ENCODE results near the gene TRAPPC3. TPM values are rescaled to one million over a fixed set of nuclear protein-coding genes. Genes with fewer than 3 reads are reported as not detected.
A peak's percentile ranks its signal among the peaks of the same experiment; 100 is the strongest.

Gene TRAPPC3
- total and polyA plus RNA-seq, 4 donors, result 59.7 to 83.4 (median 80.9) TPM

GRCh38 chr1:36177589-36178431, 28.5 kb upstream of the TRAPPC3 start:
- no peak for DNase-seq (ENCODE audit: low read depth in 4 of 6, low spot score in 6 of 6)
- no peaks in the 10 kb centered on the region for H3K9me3 ChIP-seq (ENCODE audit: control insufficient read depth, insufficient read depth, low read length)
- H3K27ac ChIP-seq (ENCODE audit: low read depth, low read length), result no peak overlapping the region
- 75% methylated on average over 23 of the region's 33 CpGs for WGBS (ENCODE audit: insufficient coverage)
- no peak overlapping the region for H3K4me3 ChIP-seq (ENCODE audit: low read depth, low read length)
- no peaks in the 10 kb centered on the region for H3K27me3 ChIP-seq (ENCODE audit: control insufficient read depth, insufficient read depth, low read length)
- peaks cover 87% of the 10 kb centered on the region for H3K36me3 ChIP-seq (ENCODE audit: control insufficient read depth, insufficient read depth, low read length)
- H3K4me1 ChIP-seq (ENCODE audit: control insufficient read depth, insufficient read depth, low read length), result peaks cover 14% of the 10 kb centered on the region

- Histone ChIP-seq H3K4me1 (ENCODE audit: control insufficient read depth, insufficient read depth, low read length) (peaks cover 14% of the 10 kb centered on the region), H3K36me3 (ENCODE audit: control insufficient read depth, insufficient read depth, low read length) (peaks cover 96% of the 10 kb centered on the region), H3K4me3 (ENCODE audit: low read depth, low read length) (no peak overlapping the region), H3K27me3 (ENCODE audit: control insufficient read depth, insufficient read depth, low read length) (no peaks in the 10 kb centered on the region), H3K9me3 (ENCODE audit: control insufficient read depth, insufficient read depth, low read length) (no peaks in the 10 kb centered on the region), H3K27ac (ENCODE audit: low read depth, low read length) (no peak overlapping the region)
- WGBS (ENCODE audit: insufficient coverage), result 61% methylated on average over 72 of the region's 76 CpGs
- DNase-seq (ENCODE audit: low read depth in 4 of 6, low spot score in 6 of 6), result no peak
Observed at GRCh38 chr1:36176106-36176949, 27.0 kb upstream of the TRAPPC3 start.

- no peak overlapping the region for H3K4me3 ChIP-seq (ENCODE audit: low read depth, low read length)
- peak in 2 of 6 donors; percentile 67 to 69 for DNase-seq (ENCODE audit: low read depth in 4 of 6, low spot score in 6 of 6)
- H3K4me1 ChIP-seq (ENCODE audit: control insufficient read depth, insufficient read depth, low read length), result peaks cover 14% of the 10 kb centered on the region
Observed at GRCh38 chr1:36175137-36176095, 26.1 kb upstream of the TRAPPC3 start.

GRCh38 chr1:36174713-36175112, 25.4 kb upstream of the TRAPPC3 start:
- Histone ChIP-seq H3K4me3 (ENCODE audit: low read depth, low read length) (no peak overlapping the region), H3K9me3 (ENCODE audit: control insufficient read depth, insufficient read depth, low read length) (no peaks in the 10 kb centered on the region), H3K27ac (ENCODE audit: low read depth, low read length) (no peak overlapping the region), H3K4me1 (ENCODE audit: control insufficient read depth, insufficient read depth, low read length) (peaks cover 14% of the 10 kb centered on the region), H3K27me3 (ENCODE audit: control insufficient read depth, insufficient read depth, low read length) (no peaks in the 10 kb centered on the region), H3K36me3 (ENCODE audit: control insufficient read depth, insufficient read depth, low read length) (peaks cover 92% of the 10 kb centered on the region)
- WGBS (ENCODE audit: insufficient coverage), result 61% methylated on average over 11 of the region's 11 CpGs
- DNase-seq (ENCODE audit: low read depth in 4 of 6, low spot score in 6 of 6), result no peak

More at GRCh38 chr1:36175137-36176095, 26.1 kb upstream of the TRAPPC3 start:
- H3K36me3 ChIP-seq (ENCODE audit: control insufficient read depth, insufficient read depth, low read length), result peaks cover 96% of the 10 kb centered on the region
- H3K9me3 ChIP-seq (ENCODE audit: control insufficient read depth, insufficient read depth, low read length), result no peaks in the 10 kb centered on the region
- H3K27ac ChIP-seq (ENCODE audit: low read depth, low read length), result no peak overlapping the region
- WGBS (ENCODE audit: insufficient coverage), result 75% methylated on average over 3 of the region's 11 CpGs
- no peaks in the 10 kb centered on the region for H3K27me3 ChIP-seq (ENCODE audit: control insufficient read depth, insufficient read depth, low read length)

GRCh38 chr1:36172983-36173382, 23.7 kb upstream of the TRAPPC3 start:
- no peaks in the 10 kb centered on the region for H3K27me3 ChIP-seq (ENCODE audit: control insufficient read depth, insufficient read depth, low read length)
- peaks cover 14% of the 10 kb centered on the region for H3K4me1 ChIP-seq (ENCODE audit: control insufficient read depth, insufficient read depth, low read length)
- no peak overlapping the region for H3K27ac ChIP-seq (ENCODE audit: low read depth, low read length)
- WGBS (ENCODE audit: insufficient coverage), result 92% methylated on average over 2 of the region's 2 CpGs
- no peak overlapping the region for H3K4me3 ChIP-seq (ENCODE audit: low read depth, low read length)
- H3K36me3 ChIP-seq (ENCODE audit: control insufficient read depth, insufficient read depth, low read length), result peaks cover 79% of the 10 kb centered on the region
- no peak for DNase-seq (ENCODE audit: low read depth in 4 of 6, low spot score in 6 of 6)
- H3K9me3 ChIP-seq (ENCODE audit: control insufficient read depth, insufficient read depth, low read length), result no peaks in the 10 kb centered on the region

- DNase-seq (ENCODE audit: low read depth in 4 of 6, low spot score in 6 of 6), result no peak
- no peaks in the 10 kb centered on the region for H3K27me3 ChIP-seq (ENCODE audit: control insufficient read depth, insufficient read depth, low read length)
Observed at GRCh38 chr1:36172017-36172747, 22.9 kb upstream of the TRAPPC3 start.

GRCh38 chr1:36170643-36171412, 21.5 kb upstream of the TRAPPC3 start:
- WGBS (ENCODE audit: insufficient coverage), result 84% methylated on average over 8 of the region's 12 CpGs
- H3K27ac ChIP-seq (ENCODE audit: low read depth, low read length), result no peak overlapping the region

More at GRCh38 chr1:36172017-36172747, 22.9 kb upstream of the TRAPPC3 start:
- Histone ChIP-seq H3K4me1 (ENCODE audit: control insufficient read depth, insufficient read depth, low read length) (peaks cover 14% of the 10 kb centered on the region), H3K36me3 (ENCODE audit: control insufficient read depth, insufficient read depth, low read length) (peaks cover 78% of the 10 kb centered on the region), H3K27ac (ENCODE audit: low read depth, low read length) (no peak overlapping the region), H3K4me3 (ENCODE audit: low read depth, low read length) (no peak overlapping the region), H3K9me3 (ENCODE audit: control insufficient read depth, insufficient read depth, low read length) (no peaks in the 10 kb centered on the region)
- 98% methylated on average over 20 of the region's 21 CpGs for WGBS (ENCODE audit: insufficient coverage)

GRCh38 chr1:36168514-36168913, 19.2 kb upstream of the TRAPPC3 start:
- no peak overlapping the region for H3K4me3 ChIP-seq (ENCODE audit: low read depth, low read length)
- H3K9me3 ChIP-seq (ENCODE audit: control insufficient read depth, insufficient read depth, low read length), result no peaks in the 10 kb centered on the region
- peaks cover 47% of the 10 kb centered on the region for H3K36me3 ChIP-seq (ENCODE audit: control insufficient read depth, insufficient read depth, low read length)
- H3K27me3 ChIP-seq (ENCODE audit: control insufficient read depth, insufficient read depth, low read length), result no peaks in the 10 kb centered on the region
- DNase-seq (ENCODE audit: low read depth in 4 of 6, low spot score in 6 of 6), result no peak
- WGBS (ENCODE audit: insufficient coverage), result 85% methylated on average over 1 of the region's 3 CpGs
- no peaks in the 10 kb centered on the region for H3K4me1 ChIP-seq (ENCODE audit: control insufficient read depth, insufficient read depth, low read length)
- no peak overlapping the region for H3K27ac ChIP-seq (ENCODE audit: low read depth, low read length)

More at GRCh38 chr1:36170643-36171412, 21.5 kb upstream of the TRAPPC3 start:
- H3K9me3 ChIP-seq (ENCODE audit: control insufficient read depth, insufficient read depth, low read length), result no peaks in the 10 kb centered on the region
- H3K27me3 ChIP-seq (ENCODE audit: control insufficient read depth, insufficient read depth, low read length), result no peaks in the 10 kb centered on the region
- peaks cover 12% of the 10 kb centered on the region for H3K4me1 ChIP-seq (ENCODE audit: control insufficient read depth, insufficient read depth, low read length)
- no peak for DNase-seq (ENCODE audit: low read depth in 4 of 6, low spot score in 6 of 6)
- H3K36me3 ChIP-seq (ENCODE audit: control insufficient read depth, insufficient read depth, low read length), result peaks cover 66% of the 10 kb centered on the region
- no peak overlapping the region for H3K4me3 ChIP-seq (ENCODE audit: low read depth, low read length)

Data from spinal cord (tissue), 10 donors.